ENCODE data around the gene CDCA3.

CDCA3 gene

GRCh38 chr12:6820166-6820565 is 30.9 kb downstream of the CDCA3 start:
- no peak for DNase-seq (ENCODE audit: low spot score)
- FAIRE-seq, result no peak

GRCh38 chr12:6819106-6820030 is 31.7 kb downstream of the CDCA3 start:
- FAIRE-seq (no peak), DNase-seq (ENCODE audit: low spot score) (no peak)

GRCh38 chr12:6818645-6819044 is 32.4 kb downstream of the CDCA3 start:
- FAIRE-seq, result no peak
- DNase-seq (ENCODE audit: low spot score), result no peak

GRCh38 chr12:6818222-6818621 is 32.9 kb downstream of the CDCA3 start:
- DNase-seq (ENCODE audit: low spot score) (no peak), FAIRE-seq (no peak)

- no peak for FAIRE-seq
- DNase-seq (ENCODE audit: low spot score), result no peak
Observed at GRCh38 chr12:6817662-6818157, 33.4 kb downstream of the CDCA3 start.

GRCh38 chr12:6817098-6817497 is 34.0 kb downstream of the CDCA3 start:
- DNase-seq (ENCODE audit: low spot score) (no peak), FAIRE-seq (no peak)

GRCh38 chr12:6816598-6816997 is 34.5 kb downstream of the CDCA3 start:
- FAIRE-seq, result no peak
- DNase-seq (ENCODE audit: low spot score), result no peak

- FAIRE-seq (no peak), DNase-seq (ENCODE audit: low spot score) (no peak)
Observed at GRCh38 chr12:6813363-6813762, 37.7 kb downstream of the CDCA3 start.

GRCh38 chr12:6810758-6811157 is 40.3 kb downstream of the CDCA3 start:
- FAIRE-seq (no peak), DNase-seq (ENCODE audit: low spot score) (no peak)

- FAIRE-seq (no peak), DNase-seq (ENCODE audit: low spot score) (no peak)
Observed at GRCh38 chr12:6809056-6809455, 42.0 kb downstream of the CDCA3 start.

GRCh38 chr12:6807170-6807569 is 43.9 kb downstream of the CDCA3 start:
- FAIRE-seq (no peak), DNase-seq (ENCODE audit: low spot score) (no peak)

GRCh38 chr12:6799147-6799546 is 51.9 kb downstream of the CDCA3 start:
- no peak for FAIRE-seq

More at GRCh38 chr12:6799147-6799546, 51.9 kb downstream of the CDCA3 start:
- DNase-seq (ENCODE audit: low spot score), result no peak

All from RCC 7860 (cell line).